Upper lobe of left lung (tissue), 6 donors: Measurements from ENCODE around the gene MAMDC2. TPM values are rescaled to one million over a fixed set of nuclear protein-coding genes. Genes with fewer than 3 reads are reported as not detected.
A peak's percentile ranks its signal among the peaks of the same experiment; 100 is the strongest.

Experiments
- ATAC-seq, 2 donors: fragments of 200-7000 bp; cut with Tn5 transposase; one replicate each; pipeline ENCODE4 v1.9.1; 2022; ENCODE audit warnings: mild to moderate bottlenecking in 2 of 2, moderate library complexity in 2 of 2; ENCODE audit not compliant: low FRiP score in 2 of 2
- DNase-seq, 2 donors: peaks; one replicate each; pipeline ENCODE4 v3.0.0-alpha.2; 2019 to 2020
- H3K27ac ChIP-seq, 4 donors: fragments of 200-600 bp; sonication (generic); one replicate each; pipeline ENCODE4 v1.5.1; 2016 to 2019
- H3K27me3 ChIP-seq, 4 donors: fragments of 200-600 bp; sonication (generic); one replicate each; pipeline ENCODE4 v1.5.1; 2017 to 2019
- H3K36me3 ChIP-seq, 4 donors: fragments of 200-600 bp; sonication (generic); one replicate each; pipeline ENCODE4 v1.5.1; 2016 to 2019
- H3K4me1 ChIP-seq, 4 donors: fragments of 200-600 bp; sonication (generic); one replicate each; pipeline ENCODE4 v1.5.1; 2018 to 2019
- H3K4me3 ChIP-seq, 4 donors: fragments of 200-600 bp; sonication (generic); one replicate each; pipeline ENCODE4 v1.5.1; 2017 to 2019; ENCODE audit warnings: mild to moderate bottlenecking in 2 of 4, moderate library complexity in 1 of 4
- H3K9me3 ChIP-seq, 4 donors: fragments of 200-600 bp; sonication (generic); one replicate each; pipeline ENCODE4 v1.5.1; 2018 to 2019
- EP300 ChIP-seq, 4 donors: sonication (generic); formaldehyde crosslinking; IDR thresholded peaks; one replicate each; pipeline ENCODE4 v1.5.1; 2017; ENCODE audit warnings: antibody characterized with exemption in 4 of 4, control low read depth in 2 of 4
- POLR2A ChIP-seq, 4 donors: fragments of 450-650 bp; IDR thresholded peaks; one replicate each; pipeline ENCODE4 v1.5.1; 2016 to 2017; ENCODE audit warnings: antibody characterized with exemption in 4 of 4, mild to moderate bottlenecking in 2 of 4
- POLR2AphosphoS5 ChIP-seq, 2 donors: sonication (generic); formaldehyde crosslinking; IDR thresholded peaks; one replicate each; pipeline ENCODE4 v1.5.1; 2017; ENCODE audit warnings: antibody characterized with exemption in 2 of 2
- WGBS, 2 donors: methylation state at CpG; one replicate each; pipeline ENCODE4 v1.1.5; 2017 to 2018; 5-methylcytosine and 5-hydroxymethylcytosine counted together
- total RNA-seq, 6 donors: library from RNA; depleted of rRNA in 4 of 6; stranded (reverse); fragments of >200 nt in 4 of 6; gene quantifications; one replicate each; pipeline versions ENCODE4 v1.1.0 to v1.2.1, GENCODE V29; 2016 to 2021
- TF ChIP-seq, protein P1 (sequence below), 6 experiments: fragments of 450-650 bp in 4 of 6; fragments of 200-600 bp in 2 of 6; sonication (generic) in 2 of 6; IDR thresholded peaks; one replicate each; pipeline ENCODE4 v1.5.1; 2016 to 2019; ENCODE audit warnings: antibody characterized with exemption in 6 of 6
- donor health status: DM: no; HTN: no; CAD: no; lungs with moderate emphysema.
- donor health status: DM: no; HTN: yes; CAD: no; lungs with severe emphysema.

MAMDC2 gene
- total RNA-seq, 6 donors from 2014 or later = 26.5 to 50.1 (median 46.5) TPM

DNA sequence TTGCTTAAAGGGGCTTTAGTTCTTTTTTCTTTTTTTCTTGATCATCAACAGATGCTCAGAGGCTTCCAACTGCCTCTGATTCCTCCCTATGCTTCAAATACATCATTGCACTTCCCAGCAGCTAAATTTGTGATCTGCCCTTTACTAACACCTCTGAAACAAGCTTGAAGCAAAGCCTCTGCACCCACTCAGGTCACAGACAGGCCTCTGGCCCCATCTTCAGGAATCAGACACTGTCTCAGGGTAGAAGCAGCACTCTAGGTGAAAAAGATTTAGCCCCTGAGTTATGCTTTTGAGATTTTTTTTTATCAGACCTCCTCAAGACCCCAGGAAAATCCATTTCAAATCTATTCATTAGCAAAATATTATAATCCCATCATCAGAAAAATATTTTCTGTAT lies 91.5 kb downstream of the MAMDC2 start:
- TF ChIP-seq, protein P1, sequence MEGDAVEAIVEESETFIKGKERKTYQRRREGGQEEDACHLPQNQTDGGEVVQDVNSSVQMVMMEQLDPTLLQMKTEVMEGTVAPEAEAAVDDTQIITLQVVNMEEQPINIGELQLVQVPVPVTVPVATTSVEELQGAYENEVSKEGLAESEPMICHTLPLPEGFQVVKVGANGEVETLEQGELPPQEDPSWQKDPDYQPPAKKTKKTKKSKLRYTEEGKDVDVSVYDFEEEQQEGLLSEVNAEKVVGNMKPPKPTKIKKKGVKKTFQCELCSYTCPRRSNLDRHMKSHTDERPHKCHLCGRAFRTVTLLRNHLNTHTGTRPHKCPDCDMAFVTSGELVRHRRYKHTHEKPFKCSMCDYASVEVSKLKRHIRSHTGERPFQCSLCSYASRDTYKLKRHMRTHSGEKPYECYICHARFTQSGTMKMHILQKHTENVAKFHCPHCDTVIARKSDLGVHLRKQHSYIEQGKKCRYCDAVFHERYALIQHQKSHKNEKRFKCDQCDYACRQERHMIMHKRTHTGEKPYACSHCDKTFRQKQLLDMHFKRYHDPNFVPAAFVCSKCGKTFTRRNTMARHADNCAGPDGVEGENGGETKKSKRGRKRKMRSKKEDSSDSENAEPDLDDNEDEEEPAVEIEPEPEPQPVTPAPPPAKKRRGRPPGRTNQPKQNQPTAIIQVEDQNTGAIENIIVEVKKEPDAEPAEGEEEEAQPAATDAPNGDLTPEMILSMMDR (IDR thresholded peaks at IDR 0.05) = no peak
- TF ChIP-seq EP300 (IDR thresholded peaks at IDR 0.05) (no peak), POLR2AphosphoS5 (IDR thresholded peaks at IDR 0.05) (no peak), POLR2A (IDR thresholded peaks at IDR 0.05) (no peak)
- DNase-seq (no peak), ATAC-seq (no peak)
- Histone ChIP-seq H3K27ac (peak overlapping the region in 2 of 4 donors; percentile 25 to 40), H3K27me3 (no peaks in the 10 kb centered on the region), H3K36me3 (no peaks in the 10 kb centered on the region), H3K4me1 (peaks cover 0 to 3% (median 0%) of the 10 kb centered on the region in 4 donors), H3K4me3 (no peak overlapping the region), H3K9me3 (no peaks in the 10 kb centered on the region)

DNA sequence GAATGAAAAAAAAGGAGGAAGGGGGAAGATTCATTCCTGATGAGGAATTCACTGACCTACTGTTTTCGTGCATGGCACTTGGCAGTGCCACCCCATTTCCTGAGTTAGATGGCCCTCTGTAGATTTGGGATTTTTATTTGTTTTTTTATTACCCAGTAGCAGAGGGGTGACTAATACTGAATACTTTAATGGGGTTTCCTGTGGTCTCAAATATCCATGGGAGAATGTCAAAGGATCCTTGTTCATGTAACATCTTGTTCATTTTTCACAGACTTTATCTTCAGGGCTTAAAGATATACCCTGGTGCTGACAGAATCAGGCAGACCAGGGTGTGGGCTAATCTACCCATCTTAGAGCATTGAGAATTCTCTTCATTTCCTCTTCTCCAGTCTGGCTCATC lies 93.0 kb downstream of the MAMDC2 start:
- H3K27me3 ChIP-seq = no peaks in the 10 kb centered on the region
- no peak for TF ChIP-seq POLR2A (IDR thresholded peaks at IDR 0.05)
- no peak for TF ChIP-seq EP300 (IDR thresholded peaks at IDR 0.05)
- TF ChIP-seq, protein P1 (IDR thresholded peaks at IDR 0.05) = no peak
- TF ChIP-seq POLR2AphosphoS5 (IDR thresholded peaks at IDR 0.05) = no peak
- no peaks in the 10 kb centered on the region for H3K36me3 ChIP-seq
- DNase-seq = no peak
- H3K9me3 ChIP-seq = no peaks in the 10 kb centered on the region
- no peak for ATAC-seq
- H3K27ac ChIP-seq = no peak overlapping the region
- WGBS, 2 donors = 40 to 68% methylated on average over 1 of the region's 1 CpG
- peaks cover 0 to 3% (median 0%) of the 10 kb centered on the region in 4 donors for H3K4me1 ChIP-seq
- no peak overlapping the region for H3K4me3 ChIP-seq

DNA sequence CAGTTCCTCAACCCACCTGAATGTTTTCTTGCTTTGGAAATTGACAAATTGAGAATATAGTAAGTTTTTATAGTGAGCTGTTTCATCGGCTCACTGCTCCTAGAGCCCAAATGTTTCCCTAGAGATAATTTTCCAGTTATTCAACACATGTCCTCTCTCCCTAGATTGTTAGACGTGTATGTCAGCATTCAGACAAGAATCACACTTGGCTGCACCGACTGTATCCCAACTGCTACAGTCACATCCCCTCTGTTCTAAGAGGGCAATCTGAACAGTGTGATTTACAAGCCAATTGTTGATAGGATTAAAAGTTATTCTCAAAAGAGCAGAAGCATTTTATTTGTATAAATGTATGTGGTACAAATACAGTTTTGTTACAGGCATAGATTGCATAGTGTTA lies 93.9 kb downstream of the MAMDC2 start:
- Histone ChIP-seq H3K9me3 (no peaks in the 10 kb centered on the region), H3K27ac (no peak overlapping the region), H3K4me3 (no peak overlapping the region), H3K36me3 (no peaks in the 10 kb centered on the region), H3K27me3 (no peaks in the 10 kb centered on the region), H3K4me1 (peaks cover 0 to 3% (median 0%) of the 10 kb centered on the region in 4 donors)
- no peak for ATAC-seq
- TF ChIP-seq POLR2A (IDR thresholded peaks at IDR 0.05) = no peak
- TF ChIP-seq EP300 (IDR thresholded peaks at IDR 0.05) = no peak
- TF ChIP-seq POLR2AphosphoS5 (IDR thresholded peaks at IDR 0.05) = no peak
- WGBS, 2 donors = 78 to 81% methylated on average over 3 of the region's 3 CpGs
- no peak for DNase-seq

DNA sequence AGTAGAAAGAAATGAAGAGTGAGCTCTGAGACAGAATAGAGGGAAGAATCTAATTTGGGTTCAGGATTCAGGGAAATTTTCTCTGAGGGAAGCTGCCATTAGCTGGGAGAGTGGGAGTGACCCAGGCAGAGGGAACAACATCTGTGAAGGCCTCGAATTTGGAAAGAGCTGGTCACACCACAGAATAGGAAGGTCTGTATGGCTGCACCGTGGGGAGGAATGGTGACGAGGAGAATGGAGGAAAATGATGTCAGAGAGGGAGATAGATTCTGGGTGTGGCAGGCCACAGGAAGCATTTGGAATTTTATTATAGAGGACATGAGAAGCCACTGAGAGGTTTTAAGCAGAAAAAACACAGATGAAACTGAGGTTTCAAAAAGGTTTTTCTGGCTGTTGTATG lies 98.5 kb downstream of the MAMDC2 start:
- Histone ChIP-seq H3K4me1 (no peaks in the 10 kb centered on the region), H3K27me3 (no peaks in the 10 kb centered on the region), H3K36me3 (no peaks in the 10 kb centered on the region), H3K4me3 (no peak overlapping the region), H3K27ac (no peak overlapping the region), H3K9me3 (no peaks in the 10 kb centered on the region)
- ATAC-seq (peak in 1 of 2 donors; percentile 62), DNase-seq (no peak)
- TF ChIP-seq, protein P1 (IDR thresholded peaks at IDR 0.05) = no peak
- TF ChIP-seq EP300 (IDR thresholded peaks at IDR 0.05) (no peak), POLR2AphosphoS5 (IDR thresholded peaks at IDR 0.05) (no peak), POLR2A (IDR thresholded peaks at IDR 0.05) (no peak)
- 77 to 79% methylated on average over 3 of the region's 3 CpGs for WGBS, 2 donors

DNA sequence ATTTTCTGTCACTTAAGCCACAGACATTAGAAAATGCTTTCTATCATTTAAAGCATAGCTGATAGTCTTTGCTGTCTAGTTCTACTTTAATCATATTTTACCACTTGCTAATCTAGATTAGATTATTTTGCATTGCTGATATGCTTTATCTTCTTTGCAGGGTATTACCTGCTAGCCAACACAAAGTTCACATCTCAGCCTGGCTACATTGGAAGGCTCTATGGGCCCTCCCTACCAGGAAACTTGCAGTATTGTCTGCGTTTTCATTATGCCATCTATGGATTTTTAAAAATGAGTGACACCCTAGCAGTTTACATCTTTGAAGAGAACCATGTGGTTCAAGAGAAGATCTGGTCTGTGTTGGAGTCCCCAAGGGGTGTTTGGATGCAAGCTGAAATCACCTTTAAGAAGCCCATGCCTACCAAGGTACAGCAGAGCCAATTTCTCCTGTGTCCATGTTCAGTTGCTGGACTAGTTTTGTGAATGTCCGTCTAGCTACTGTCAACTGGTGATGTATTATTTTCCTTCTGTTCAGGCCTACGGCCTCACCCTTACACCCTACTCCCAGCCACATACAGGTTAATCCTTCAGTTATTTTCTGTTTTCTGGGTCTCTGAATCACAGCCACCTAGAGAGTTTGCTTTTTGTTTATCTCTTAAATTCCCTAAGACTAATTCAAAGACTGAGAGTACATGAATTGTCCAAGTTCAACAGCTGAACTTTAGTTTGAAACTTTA lies 99.9 kb downstream of the MAMDC2 start:
- Histone ChIP-seq H3K27ac (no peak overlapping the region), H3K9me3 (no peaks in the 10 kb centered on the region), H3K4me3 (no peak overlapping the region), H3K27me3 (no peaks in the 10 kb centered on the region), H3K4me1 (no peaks in the 10 kb centered on the region), H3K36me3 (no peaks in the 10 kb centered on the region)
- WGBS, 2 donors = 72 to 84% methylated on average over 3 of the region's 3 CpGs
- DNase-seq (no peak), ATAC-seq (no peak)
- TF ChIP-seq EP300 (IDR thresholded peaks at IDR 0.05) = no peak

DNA sequence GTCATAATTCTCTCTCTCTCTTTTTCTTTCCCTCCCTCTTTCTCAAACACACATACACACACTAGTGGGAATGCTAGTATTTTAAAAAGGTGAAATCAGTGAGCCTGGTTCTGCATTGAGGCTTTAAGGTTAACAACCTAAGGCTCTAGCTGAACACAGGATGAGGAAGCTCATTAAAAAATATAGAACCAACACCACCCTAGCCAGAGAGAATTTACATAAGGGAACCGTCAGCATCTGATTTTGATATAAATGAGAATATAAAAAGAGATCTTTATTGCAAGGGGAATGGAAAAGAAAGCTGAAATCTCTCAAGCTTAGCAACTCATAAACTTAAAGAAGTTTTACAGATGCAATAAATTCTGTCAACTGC lies 100.5 kb downstream of the MAMDC2 start:
- Histone ChIP-seq H3K4me3 (no peak overlapping the region), H3K36me3 (no peaks in the 10 kb centered on the region), H3K27ac (no peak overlapping the region), H3K9me3 (no peaks in the 10 kb centered on the region), H3K4me1 (no peaks in the 10 kb centered on the region), H3K27me3 (no peaks in the 10 kb centered on the region)
- WGBS, 2 donors = 78 to 87% methylated on average over 1 of the region's 1 CpG
- ATAC-seq (no peak), DNase-seq (no peak)
- TF ChIP-seq POLR2AphosphoS5 (IDR thresholded peaks at IDR 0.05) = no peak
- no peak for TF ChIP-seq POLR2A (IDR thresholded peaks at IDR 0.05)
- TF ChIP-seq EP300 (IDR thresholded peaks at IDR 0.05) = no peak
- TF ChIP-seq, protein P1 (IDR thresholded peaks at IDR 0.05) = no peak
